Hindlimb muscle (tissue), 1 donor: Measurements from ENCODE around the gene MAD1L1. TPM values are rescaled to one million over a fixed set of nuclear protein-coding genes. Genes with fewer than 3 reads are reported as not detected.

Source experiments
- DNase-seq: peaks from one replicate; pipeline ENCODE4 v3.0.0-alpha.2; 2013
- polyA plus RNA-seq: library from polyadenylated mRNA; unstranded; fragments of 120-200 nt; gene quantifications from one replicate; pipeline ENCODE4 v1.2.1, GENCODE V29; 2013; ENCODE audit not compliant: insufficient read length

The MAD1L1 gene
- polyA plus RNA-seq, 1 donor = 27.6 TPM

DNA sequence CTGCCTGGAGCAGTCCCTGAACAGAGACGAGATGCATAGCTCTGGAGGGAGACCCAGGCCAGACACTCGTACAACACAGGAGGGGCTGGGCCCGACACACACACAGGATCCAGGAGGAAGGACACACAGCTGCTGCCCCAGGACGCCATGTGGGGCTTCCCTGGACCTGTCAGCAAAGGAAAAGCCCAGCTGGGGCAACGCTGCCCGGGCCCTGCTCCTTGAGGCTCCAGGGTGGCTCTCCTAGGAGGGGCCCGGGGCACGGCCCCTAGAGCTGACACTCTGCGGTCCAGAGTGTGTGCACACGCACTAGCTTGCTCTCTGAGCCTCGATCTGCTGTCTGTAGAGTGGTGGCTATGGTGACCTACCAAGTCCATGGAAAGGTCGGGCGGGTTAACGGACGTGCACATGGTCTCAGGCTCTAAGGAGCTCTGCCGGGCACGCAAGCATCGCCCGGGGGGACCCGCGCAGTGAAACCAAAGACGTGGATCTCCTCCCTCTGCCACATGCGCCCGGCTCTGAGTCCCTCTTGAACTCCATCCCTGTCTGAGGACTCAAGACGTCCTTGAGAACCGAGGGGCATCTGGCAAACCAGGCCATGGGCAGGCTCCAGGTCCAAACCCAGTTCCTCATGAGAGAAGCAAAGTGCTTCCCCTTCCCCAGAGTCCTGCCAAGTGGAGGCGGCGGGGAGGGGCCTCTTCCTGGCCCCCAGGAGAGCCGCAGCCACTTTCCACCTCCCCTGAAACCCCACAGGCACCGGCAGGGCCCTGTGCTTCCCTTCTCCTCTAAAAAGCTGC, 283.7 kb downstream of the MAD1L1 start:
- no peak for DNase-seq

DNA sequence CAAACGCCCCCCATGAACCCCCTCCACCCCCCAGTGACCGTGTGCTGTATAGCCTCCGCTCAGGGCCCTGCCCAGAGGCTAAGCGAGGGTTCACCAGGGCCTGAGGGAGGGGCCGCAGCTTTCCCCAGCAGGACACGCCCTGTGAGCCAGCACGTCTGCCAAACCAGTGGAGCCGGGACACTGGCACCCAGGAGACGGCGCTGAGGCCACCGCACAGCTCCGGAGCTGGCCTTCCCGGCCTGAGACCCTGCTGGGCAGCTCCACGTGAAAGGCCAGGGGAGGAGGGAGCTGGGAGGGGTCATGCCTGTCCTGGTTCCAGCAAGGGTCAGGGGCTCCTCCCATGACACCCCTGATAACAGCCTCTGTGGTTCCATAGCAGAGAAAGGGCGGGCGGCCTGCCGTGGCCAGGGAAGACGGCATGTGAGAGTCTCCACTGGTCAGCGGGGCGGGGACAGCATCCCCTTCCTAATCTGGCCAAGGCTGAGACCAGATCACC, 284.4 kb downstream of the MAD1L1 start:
- no peak for DNase-seq

DNA sequence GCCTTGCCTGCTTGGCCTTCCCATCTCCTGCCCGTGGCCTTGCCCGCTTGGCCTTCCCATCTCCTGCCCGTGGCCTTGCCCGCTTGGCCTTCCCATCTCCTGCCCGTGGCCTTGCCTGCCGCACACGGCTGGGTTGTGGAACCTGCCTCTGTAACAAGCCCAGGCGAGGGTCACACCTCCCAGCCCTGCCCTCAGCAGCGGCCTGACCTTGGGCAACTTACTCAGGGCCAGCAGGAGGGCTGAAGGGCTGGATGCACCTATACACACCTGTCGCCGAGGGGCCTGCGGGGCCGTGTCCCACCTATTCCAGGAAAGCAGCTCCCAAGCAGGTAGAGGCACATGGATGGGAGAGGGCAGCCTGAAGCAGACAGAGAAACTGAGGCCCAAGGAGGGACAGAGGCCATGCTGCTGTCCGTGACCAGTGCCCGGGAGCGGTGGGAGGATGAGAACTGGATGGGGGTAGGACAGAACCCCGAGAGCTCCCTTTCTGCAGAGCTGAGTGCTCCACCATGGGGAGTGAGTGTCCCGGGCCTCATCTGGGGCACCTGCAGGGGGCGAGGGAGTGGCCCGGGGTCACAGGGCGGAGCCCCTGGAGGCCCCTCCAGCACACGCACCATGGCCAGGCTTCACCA, 285.0 kb downstream of the MAD1L1 start:
- DNase-seq = no peak

DNA sequence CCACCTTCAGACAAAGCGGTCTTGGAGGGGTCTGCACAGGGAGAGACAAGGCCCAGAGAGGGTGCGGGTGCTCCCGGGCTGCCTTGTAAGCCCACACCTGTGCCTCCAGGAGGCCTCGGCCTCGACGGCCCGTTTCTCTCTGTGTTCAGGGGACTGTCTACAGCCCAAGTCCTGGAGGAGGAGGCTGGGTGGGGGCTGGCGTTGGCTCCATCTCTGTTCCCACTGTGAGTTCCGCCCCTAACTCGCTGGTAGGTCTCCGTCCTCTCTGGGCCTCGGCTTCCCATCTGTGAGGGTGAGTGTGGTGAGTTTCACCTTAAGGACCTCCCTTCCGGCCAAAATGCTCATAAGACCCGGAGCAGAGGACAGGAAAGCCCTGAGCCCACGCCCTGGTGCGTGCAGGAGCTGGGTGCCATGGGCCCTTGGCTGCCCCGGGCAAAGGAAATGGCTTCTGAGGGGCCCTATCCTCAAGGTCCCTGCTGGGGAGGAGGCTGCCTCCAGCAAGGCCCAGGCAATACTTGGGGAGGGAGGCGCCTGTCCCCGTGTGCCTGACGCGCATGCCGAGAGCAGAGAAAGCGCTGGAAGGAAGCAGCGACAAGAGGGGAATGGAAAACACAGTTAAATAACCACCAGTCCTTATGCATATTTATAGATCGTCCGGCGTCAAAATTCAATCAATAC, 285.8 kb downstream of the MAD1L1 start:
- no peak for DNase-seq

DNA sequence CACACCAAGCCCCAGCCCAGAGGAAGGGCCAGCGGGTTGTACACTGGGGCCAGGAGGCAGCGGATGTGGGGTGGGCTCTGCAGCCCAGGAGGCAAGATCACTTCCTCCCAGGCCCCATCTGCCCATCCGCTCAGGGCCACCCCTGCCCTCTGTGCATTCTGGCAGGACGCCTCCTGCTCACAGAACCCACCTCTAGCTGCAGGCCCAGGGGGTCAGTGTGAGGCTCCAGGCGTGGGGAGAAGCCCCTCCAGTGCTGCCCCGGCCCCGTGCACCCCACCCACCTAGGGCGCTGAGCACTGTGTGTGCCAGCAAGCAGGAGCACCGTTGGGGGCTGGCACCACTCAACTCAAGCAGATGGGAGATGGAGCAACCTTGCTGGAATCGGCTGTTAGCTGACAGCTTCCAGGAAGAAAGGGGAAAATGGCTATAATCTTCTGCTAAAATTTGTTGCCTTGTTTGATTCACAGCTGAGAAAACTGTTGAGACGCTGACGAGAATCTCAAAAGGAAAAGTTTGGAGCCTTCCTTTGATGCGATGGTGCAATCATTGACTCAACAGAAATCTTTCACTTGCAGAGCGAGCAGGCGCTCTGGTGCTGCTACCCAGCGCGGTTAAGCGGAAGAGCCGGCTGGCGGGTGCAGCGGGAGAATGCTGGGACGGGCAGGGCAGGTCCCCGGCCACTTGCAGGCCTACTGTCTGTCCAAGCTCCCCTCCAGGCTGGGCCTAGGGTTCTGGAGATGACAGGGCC, 286.5 kb downstream of the MAD1L1 start:
- no peak for DNase-seq

DNA sequence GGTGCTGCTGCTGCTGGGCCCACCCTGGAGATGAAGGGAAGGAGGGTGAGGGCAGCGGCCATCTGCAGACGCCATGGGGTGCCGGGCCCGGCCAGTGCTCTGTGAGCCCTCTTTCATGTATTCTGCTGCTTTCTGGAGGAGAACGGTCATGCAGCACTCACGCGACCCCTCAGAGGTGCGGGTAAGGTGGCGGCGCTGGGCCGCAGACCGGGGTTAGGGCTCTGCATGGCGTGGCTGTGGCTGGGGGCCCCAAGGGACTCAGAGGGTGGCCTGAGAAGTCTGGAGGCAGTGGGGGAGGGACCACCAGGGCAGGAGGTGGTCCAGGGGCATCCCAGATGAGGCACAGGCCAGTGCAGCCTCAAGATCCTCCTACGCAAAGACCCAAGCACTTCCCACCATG, 287.2 kb downstream of the MAD1L1 start:
- no peak for DNase-seq

DNA sequence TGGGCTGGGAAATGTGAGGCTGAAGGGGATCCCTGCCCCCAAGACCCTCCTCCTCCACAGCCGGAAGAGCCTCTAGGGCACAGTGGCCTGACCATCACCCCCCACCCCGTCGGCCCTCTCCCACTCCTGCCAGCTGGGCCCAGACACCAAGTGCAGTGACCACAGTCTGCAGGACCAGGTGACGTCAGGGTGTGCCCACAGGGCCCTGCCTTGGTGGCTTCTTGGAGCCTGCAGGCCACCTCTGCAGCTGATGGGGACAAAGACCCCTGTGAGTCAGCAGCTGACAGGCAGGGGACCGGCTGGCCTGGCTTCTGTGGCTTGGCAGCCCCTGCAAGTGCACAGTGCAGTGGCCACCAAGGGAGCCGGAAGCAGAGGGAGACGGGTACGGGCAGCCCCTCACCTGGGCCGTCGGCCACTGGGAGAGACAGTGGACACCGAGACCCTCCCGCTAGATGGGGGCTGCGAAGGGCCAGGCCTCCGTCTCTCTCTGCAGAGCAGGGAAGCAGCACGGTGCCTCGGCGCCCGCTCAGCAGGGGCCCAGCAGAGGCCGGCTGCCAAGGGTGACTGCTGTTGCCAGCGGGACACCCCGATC, 288.0 kb downstream of the MAD1L1 start:
- DNase-seq = no peak

DNA sequence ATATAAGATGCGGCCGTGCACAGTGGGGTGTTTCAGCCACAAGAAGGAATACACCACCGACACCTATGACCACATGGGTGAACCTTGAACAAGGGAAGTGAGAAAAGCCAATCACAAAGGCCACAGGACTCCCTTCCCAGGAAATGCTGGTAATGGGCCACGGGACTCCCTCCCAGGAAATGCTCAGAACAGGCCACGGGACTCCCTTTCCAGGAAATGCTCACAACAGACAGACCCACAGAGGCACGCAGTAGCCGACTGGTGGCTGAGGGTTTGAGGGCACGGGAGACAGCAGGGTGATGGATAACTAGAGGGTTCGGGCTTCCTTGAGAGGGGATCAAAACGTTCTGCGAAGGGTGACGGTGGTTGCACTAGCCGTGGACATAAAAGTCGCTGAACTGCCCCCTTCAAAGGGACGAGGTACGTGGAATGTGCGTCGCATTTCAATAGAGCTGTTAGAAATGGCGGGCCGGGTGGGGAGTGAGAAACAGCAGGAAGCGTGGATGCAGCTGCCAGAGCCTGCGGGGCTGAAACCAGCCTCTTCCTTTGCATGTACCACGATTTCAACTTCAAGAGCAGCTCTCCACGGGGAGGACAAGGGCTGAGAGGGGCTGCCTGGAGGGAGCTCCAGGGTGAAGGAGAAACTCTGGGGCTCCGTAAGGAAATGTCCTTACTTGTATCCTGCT, 288.7 kb downstream of the MAD1L1 start:
- no peak for DNase-seq

DNA sequence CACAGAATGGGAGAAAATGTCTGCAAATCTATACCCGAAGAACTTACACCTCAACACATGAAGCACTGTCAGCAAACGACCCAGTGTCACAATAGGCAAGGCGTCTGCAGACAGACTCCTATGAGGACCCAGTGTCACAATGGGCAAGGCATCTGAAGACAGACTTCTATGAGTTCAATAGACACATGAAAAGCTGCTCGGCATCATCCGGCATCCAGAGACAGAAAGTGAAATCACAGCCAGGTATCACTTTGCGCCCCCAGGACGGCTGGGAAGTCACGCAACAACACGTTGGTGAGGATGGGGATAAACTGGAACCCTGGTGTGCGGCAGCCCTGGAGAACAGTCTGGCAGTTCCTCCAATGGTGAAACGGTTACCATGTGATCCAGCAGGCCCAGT, 289.4 kb downstream of the MAD1L1 start:
- DNase-seq = no peak

DNA sequence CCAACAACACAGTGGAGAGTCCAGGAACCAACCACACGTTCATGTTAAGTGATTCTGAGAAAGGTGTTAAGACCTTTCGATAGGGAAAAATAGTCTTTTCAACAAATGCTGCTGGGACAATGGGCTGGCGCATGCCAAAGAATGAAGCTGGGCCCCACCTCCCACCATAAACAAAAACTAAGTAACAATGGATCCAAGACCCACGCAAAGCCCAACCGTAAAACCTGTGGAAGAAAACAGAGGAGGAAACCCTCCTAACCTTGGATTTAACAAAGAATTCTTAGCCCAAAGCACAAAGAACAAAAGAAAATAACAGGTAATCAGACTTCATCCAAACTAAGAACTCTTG, 289.8 kb downstream of the MAD1L1 start:
- no peak for DNase-seq

DNA sequence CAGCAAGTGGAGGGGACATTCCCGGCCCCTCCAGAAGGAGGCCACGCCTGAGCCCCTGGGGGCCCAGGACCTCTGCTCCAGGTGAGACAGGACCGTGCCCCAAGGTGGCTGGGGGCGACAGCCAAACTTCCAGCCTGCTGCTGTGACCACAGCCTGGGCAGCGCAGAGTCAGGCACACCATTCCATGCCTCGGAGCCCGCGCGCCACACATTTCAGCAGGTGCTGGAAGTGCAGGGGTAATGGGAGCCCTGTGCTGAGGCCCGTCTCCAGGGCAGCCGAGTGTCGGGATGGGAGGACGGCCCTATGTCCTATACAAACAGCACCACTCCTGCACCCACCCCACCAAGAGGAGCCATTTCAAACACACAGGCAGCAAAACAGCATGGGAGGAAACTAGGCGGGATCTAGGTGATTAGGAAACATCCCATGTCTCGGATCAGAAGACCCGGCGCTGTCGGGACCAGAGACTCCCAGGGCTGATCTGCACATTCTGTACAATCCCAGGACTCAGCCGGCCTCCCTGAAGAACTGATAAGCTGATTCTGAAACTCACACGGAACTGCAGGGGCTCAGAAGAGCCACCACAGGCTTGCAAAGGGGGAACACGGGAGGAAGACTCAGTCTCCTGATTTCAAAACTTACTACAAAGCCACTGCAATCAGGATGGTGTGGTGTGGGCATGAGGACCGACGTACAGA, 290.4 kb downstream of the MAD1L1 start:
- no peak for DNase-seq

DNA sequence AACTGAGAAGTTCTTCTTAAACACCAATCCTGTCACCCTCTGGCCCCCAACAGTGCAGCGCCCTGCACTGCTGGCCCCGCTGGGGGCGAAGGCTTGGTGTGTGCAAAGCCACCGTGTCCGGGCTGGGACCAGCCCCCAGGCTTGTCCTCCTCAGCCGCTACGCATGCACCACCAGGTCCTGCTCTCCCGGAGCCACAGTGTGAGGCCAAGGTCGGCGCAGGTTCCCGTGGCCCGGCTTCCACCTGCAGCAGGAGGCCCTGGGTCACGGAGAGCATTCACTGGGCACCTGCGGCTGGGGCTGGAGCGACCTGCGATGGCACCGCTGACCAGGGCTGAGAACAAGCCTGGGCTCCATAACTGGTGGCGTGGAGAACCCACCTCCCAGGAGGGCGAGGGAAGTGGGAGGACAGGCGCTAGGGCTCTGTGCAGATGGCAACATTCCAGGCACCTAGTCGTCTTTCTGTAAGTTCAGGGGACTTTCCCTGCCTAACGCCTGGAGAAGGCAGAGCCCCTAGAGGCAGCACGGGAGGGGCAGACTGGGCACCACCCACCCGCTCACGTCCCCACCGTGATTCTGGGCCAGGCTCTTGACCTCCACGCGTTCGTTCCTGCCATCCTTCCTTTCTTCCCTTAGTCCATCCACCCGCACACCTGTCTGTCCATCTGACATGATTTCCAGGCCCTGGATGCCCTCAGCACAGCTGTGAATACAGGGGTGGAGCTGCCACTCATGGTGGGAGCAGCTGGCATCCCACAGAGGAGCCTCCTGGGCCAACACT, 291.1 kb downstream of the MAD1L1 start:
- DNase-seq = no peak

DNA sequence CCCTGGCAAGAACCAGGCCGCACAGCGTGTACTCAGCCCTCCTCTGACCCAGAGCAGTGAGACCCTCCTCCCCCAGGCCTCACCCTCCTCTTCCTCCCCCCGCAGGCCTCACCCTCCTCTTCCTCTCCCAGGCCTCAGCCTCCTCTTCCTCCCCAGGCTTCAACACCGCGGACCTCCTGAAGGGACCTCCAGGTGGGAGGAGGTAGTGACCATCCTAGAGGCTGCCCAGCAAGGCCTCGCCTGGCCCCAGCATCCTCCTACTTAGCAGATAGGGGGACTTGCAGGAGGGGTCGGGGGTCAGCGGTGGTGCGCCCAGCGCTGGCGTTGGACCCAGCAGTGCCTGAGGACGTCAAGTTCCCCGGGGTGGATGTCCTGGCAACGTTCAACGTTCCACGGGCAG, 291.9 kb downstream of the MAD1L1 start:
- no peak for DNase-seq

DNA sequence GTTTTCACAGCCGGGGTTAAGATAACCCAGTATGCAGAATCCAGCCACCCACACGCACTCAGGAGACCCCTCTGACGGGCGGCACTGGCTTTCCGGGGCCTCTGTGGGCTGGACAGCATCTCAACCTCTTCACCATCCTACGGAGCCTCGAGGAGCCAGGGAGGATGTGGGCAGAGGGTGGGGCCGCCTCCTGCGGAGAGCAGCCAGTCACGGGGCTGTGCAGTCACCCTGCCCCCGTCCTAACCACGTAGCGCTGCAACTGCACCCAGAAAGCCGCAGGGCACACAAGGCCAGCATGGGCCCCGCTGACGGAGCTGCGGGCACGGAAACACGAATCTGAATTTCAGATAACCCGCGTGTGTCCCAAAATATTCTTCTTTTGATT, 292.4 kb downstream of the MAD1L1 start:
- DNase-seq = no peak

DNA sequence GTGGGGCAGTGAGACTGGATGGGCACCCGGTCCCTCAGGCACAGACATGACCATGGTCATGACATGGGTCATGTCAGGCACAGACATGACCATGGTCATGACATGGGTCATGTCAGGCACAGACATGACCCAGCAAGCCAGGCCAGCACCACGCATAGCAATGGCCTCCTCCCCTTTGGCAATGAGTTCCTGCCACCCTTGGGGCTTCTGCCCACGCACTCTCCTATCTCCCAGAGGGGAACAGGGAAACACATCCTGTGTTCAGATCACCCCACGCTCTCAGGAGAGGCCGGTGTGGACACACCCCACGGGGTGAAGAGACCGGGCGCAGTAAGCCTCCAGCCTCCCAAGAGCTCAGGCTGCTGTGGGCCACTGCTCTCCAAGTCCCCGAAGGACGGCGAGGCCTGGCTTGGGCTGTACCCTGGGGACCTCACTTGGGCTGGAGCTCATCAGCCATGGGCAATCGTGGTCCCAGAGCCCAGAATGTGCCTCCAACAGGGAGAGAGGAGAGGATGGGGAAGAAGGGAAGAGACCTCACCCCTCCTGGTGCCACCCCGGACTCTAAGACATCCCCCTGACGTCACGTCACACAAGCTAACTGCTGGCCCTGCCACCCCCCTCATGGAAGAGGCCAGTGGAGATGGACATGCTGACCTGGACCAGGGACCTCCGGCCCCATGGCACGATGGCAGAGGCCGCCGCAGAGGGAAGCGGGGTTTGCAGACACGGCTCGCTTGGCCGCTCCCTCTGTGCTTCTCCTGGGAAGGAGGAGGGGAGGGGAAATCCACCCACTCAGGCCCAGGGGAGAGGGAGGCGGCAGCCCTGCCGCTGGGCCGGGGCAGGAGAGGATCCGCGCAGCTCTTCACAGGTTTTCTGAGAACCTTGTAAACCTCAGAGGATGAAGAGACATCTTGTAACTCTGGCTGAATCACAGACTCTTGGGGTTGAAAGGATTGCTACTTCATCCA, 293.0 kb downstream of the MAD1L1 start:
- DNase-seq = no peak

DNA sequence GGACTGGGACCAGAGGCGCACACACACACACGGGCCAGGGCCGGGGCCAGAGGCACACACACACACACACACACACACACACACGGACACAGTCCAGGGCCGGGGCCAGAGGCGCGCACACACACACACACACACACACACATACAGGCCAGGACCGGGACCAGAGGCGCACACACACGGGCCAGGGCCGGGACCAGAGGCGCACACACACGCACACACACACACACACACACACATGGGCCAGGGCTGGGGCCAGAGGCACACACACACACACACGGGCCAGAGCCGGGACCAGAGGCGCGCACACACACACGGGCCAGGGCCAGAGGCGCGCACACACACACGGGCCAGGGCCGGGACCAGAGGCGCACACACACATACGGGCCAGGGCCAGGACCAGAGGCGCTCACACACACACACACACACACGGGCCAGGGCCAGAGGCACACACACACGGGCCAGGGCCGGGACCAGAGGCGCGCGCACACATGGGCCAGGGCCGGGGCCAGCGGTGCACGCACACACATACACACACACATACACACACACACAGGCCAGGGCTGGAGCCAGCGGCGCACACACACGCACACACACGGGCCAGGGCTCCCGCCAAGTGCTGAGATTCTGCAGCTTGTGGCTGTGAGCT, 293.8 kb downstream of the MAD1L1 start:
- no peak for DNase-seq

DNA sequence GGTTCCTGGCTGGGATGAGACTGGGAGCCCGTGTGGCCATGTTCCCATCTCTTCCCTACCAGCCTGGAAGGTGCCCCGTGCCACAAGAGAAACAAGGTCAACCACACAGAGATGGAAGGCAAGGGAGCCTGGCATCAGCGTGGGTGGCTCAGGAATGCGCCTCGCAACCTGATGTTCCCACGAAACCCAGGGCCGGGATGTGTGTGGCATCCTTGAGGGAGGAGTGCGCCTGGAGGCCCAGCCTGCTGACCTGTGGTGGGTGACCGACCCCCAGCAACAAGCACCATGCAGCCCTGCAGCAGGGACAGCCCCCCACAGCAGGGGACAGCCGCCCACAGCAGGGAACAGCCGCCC, 295.5 kb downstream of the MAD1L1 start:
- no peak for DNase-seq

DNA sequence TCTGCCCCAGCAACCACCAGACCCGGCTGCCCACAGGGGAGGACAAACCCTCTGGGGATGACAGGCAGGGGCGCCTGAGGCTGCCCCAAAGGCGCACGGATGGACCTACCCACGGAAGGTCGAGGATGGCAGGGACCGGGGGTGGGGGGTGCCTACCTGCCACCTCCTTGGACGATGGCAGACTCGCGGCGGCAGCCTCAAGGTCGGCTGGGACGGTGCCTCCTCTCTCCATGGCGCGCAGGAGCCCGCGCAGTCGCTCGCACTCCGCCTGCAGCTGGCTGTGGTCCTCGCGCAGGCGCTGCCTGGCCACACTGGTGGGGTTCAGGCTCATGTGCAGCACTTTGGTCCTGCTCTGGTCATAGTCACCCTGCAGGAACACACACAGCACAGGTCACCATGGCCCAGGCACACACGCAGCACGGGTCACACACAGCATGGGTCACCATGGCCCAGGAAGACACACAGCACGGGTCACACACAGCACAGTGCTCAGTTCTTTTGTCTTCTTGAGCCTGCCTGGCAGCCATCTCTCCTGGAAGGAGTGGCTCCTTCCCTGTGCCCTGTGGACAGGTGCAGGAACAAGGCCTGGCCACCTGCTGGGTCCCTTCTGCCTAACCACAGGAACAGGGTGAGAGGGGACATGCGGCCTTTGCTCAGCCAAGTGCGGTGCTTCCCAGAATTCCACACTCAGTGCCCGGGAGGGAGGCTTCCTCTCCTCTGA, 296.1 kb downstream of the MAD1L1 start:
- no peak for DNase-seq
